Panc1 (cell line): ENCODE results near the gene FSTL4.

Experiments used
- SIN3A ChIP-seq: IDR thresholded peaks from 2 replicates; pipeline ENCODE4 v1.6.1; 2012; ENCODE audit warnings: low read depth, mild to moderate bottlenecking, low read length, moderate library complexity, borderline replicate concordance; ENCODE audit not compliant: insufficient read depth
- TF ChIP-seq, protein P1 (sequence below): fragments of 450-650 bp; IDR thresholded peaks from 2 replicates; pipeline ENCODE4 v1.5.1; 2017; ENCODE audit warnings: mild to moderate bottlenecking
- TF ChIP-seq, protein P2 (sequence below), 2 experiments: IDR thresholded peaks; 2 replicates each; pipeline ENCODE4 v1.6.1; 2011 to 2012; ENCODE audit warnings: low read depth in 2 of 2, control low read depth in 1 of 2, low read length in 1 of 2, mild to moderate bottlenecking in 1 of 2, moderate library complexity in 1 of 2; ENCODE audit not compliant: insufficient read depth in 1 of 2

DNA sequence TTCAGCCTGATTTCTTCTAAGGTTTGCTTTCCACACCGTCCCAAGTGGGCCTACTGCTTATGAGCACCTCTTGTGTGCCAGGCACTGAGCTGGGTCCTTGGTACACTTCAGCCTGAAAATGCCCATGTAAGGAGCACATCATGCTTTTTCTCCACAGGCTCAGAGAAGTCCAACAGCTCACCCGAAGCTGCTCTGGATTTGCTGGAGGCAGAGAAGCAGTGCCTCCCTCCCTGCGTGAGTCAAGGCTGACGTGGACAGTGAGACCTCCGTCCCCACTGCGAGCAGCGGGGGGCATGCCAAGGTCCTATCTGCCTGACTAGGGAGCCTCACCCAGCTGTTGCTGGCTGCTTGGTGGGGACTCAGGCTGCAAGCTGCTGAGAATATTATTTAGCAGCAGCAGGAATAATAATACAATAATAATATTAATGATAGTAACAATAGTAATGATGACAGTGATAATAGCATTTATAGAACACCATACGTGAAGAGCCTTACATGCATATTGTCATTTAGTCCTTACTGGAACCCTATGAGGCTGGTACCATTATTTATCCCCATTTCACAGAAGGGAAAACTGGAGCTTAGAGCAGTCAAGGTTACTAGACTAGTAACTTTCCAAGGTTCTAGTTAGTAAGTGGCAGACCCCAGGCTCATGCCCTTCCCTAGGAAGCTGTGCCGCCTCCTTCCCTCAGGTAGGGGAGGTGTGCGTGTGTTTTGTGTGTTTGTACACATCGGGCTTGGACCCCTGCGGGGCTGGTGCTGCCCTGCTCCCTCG lies 365.8 kb downstream of the FSTL4 start:
- TF ChIP-seq, protein P1, sequence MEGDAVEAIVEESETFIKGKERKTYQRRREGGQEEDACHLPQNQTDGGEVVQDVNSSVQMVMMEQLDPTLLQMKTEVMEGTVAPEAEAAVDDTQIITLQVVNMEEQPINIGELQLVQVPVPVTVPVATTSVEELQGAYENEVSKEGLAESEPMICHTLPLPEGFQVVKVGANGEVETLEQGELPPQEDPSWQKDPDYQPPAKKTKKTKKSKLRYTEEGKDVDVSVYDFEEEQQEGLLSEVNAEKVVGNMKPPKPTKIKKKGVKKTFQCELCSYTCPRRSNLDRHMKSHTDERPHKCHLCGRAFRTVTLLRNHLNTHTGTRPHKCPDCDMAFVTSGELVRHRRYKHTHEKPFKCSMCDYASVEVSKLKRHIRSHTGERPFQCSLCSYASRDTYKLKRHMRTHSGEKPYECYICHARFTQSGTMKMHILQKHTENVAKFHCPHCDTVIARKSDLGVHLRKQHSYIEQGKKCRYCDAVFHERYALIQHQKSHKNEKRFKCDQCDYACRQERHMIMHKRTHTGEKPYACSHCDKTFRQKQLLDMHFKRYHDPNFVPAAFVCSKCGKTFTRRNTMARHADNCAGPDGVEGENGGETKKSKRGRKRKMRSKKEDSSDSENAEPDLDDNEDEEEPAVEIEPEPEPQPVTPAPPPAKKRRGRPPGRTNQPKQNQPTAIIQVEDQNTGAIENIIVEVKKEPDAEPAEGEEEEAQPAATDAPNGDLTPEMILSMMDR = no peak
- no peak for TF ChIP-seq SIN3A
- TF ChIP-seq, protein P2, sequence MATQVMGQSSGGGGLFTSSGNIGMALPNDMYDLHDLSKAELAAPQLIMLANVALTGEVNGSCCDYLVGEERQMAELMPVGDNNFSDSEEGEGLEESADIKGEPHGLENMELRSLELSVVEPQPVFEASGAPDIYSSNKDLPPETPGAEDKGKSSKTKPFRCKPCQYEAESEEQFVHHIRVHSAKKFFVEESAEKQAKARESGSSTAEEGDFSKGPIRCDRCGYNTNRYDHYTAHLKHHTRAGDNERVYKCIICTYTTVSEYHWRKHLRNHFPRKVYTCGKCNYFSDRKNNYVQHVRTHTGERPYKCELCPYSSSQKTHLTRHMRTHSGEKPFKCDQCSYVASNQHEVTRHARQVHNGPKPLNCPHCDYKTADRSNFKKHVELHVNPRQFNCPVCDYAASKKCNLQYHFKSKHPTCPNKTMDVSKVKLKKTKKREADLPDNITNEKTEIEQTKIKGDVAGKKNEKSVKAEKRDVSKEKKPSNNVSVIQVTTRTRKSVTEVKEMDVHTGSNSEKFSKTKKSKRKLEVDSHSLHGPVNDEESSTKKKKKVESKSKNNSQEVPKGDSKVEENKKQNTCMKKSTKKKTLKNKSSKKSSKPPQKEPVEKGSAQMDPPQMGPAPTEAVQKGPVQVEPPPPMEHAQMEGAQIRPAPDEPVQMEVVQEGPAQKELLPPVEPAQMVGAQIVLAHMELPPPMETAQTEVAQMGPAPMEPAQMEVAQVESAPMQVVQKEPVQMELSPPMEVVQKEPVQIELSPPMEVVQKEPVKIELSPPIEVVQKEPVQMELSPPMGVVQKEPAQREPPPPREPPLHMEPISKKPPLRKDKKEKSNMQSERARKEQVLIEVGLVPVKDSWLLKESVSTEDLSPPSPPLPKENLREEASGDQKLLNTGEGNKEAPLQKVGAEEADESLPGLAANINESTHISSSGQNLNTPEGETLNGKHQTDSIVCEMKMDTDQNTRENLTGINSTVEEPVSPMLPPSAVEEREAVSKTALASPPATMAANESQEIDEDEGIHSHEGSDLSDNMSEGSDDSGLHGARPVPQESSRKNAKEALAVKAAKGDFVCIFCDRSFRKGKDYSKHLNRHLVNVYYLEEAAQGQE (IDR thresholded peaks at IDR 0.05; ENCODE audit: insufficient read depth in 1 of 2, low read depth in 2 of 2, low read length in 1 of 2) = no peak
